GM12878 (cell line): ENCODE measurements around the gene ARL14EP.

Source experiments
- EP300 ChIP-seq, 2 experiments: fragments of 150-350 bp in 1 of 2; IDR thresholded peaks; 2 replicates each; pipeline ENCODE4 v1.6.1; 2011 to 2012; ENCODE audit warnings: low read depth in 2 of 2, low read length in 2 of 2, borderline replicate concordance in 1 of 2, improper control_type of control experiment in 1 of 2, inconsistent platforms in 1 of 2; ENCODE audit not compliant: control insufficient read depth in 1 of 2
- ESRRA ChIP-seq: IDR thresholded peaks from 2 replicates; pipeline ENCODE4 v1.6.1; 2012; ENCODE audit warnings: mild to moderate bottlenecking, low read length, improper control_type of control experiment
- EZH2 ChIP-seq: IDR thresholded peaks from 2 replicates; pipeline ENCODE4 v1.6.1; 2012; ENCODE audit warnings: low read depth, mild to moderate bottlenecking, control low read depth, inconsistent platforms, low read length, borderline replicate concordance; ENCODE audit not compliant: control insufficient read depth
- NFYA ChIP-seq: IDR thresholded peaks from 2 replicates; pipeline ENCODE4 v1.6.1; 2011; ENCODE audit warnings: low read depth, mild to moderate bottlenecking, low read length, improper control_type of control experiment, borderline replicate concordance
- POLR2A ChIP-seq: IDR thresholded peaks from 2 replicates; pipeline ENCODE4 v1.6.1; 2011; ENCODE audit warnings: low read depth, mild to moderate bottlenecking, low read length
- SMAD5 ChIP-seq: IDR thresholded peaks from 2 replicates; pipeline ENCODE4 v1.6.1; 2016; ENCODE audit warnings: antibody characterized with exemption, low read depth
- SMARCA5 ChIP-seq: fragments of 450-650 bp; IDR thresholded peaks from 2 replicates; pipeline ENCODE4 v1.6.1; 2017; ENCODE audit warnings: mild to moderate bottlenecking
- SRF ChIP-seq, 2 experiments: IDR thresholded peaks; 2 replicates each; pipeline ENCODE4 v1.6.1; 2011; ENCODE audit warnings: low read depth in 2 of 2, low read length in 2 of 2, mild to moderate bottlenecking in 1 of 2, moderate library complexity in 1 of 2
- ZNF274 ChIP-seq: IDR thresholded peaks from one replicate; pipeline ENCODE4 v1.8.0; 2011; ENCODE audit not compliant: insufficient read length, insufficient read depth
- ZNF384 ChIP-seq: IDR thresholded peaks from 2 replicates; pipeline ENCODE4 v1.6.1; 2012; ENCODE audit warnings: low read depth, mild to moderate bottlenecking, low read length, improper control_type of control experiment, borderline replicate concordance
- TF ChIP-seq, protein P1 (sequence below): IDR thresholded peaks from 2 replicates; pipeline ENCODE4 v1.6.1; 2011; ENCODE audit warnings: borderline replicate concordance, low read depth, mild to moderate bottlenecking, moderate library complexity, mixed read lengths, low read length; ENCODE audit not compliant: insufficient read depth; ENCODE audit errors: extremely low read length
- TF ChIP-seq, protein P2 (sequence below): IDR thresholded peaks from 2 replicates; pipeline ENCODE4 v1.6.1; 2011; ENCODE audit warnings: low read depth, mild to moderate bottlenecking, low read length, moderate library complexity, borderline replicate concordance; ENCODE audit errors: extremely low read depth
- TF ChIP-seq, protein P3 (sequence below), 3 experiments: IDR thresholded peaks in 2 of 3; conservative IDR thresholded peaks in 1 of 3; 2 replicates each; pipeline ENCODE4 v1.5.1; 2011; ENCODE audit warnings: low read depth in 3 of 3, low read length in 3 of 3, mild to moderate bottlenecking in 3 of 3, control low read depth in 2 of 3, moderate library complexity in 2 of 3, inconsistent platforms in 1 of 3, mixed read lengths in 1 of 3; ENCODE audit not compliant: control insufficient read depth in 2 of 3, insufficient read depth in 1 of 3; ENCODE audit errors: extremely low read depth in 1 of 3

DNA sequence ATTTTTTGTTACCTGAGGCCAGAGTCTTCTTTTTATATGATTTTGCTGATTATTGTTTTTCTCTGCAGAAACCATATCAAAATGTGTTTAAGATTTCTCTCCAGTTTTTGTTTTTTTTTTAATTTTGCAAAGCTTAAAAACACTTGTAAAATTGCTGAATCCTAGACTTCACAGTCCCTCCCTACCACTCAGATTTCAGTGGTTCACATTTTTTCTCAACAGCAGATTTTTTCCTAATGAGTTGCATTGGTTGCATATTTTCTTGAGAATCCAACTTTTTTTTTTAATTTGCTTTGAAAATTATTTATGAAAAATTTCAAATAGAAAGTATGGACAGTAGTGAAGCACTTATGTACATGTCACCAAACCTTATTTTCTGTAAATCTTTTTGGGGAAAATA, 5.8 kb downstream of the ARL14EP start:
- no peak for TF ChIP-seq ZNF384
- TF ChIP-seq, protein P1, sequence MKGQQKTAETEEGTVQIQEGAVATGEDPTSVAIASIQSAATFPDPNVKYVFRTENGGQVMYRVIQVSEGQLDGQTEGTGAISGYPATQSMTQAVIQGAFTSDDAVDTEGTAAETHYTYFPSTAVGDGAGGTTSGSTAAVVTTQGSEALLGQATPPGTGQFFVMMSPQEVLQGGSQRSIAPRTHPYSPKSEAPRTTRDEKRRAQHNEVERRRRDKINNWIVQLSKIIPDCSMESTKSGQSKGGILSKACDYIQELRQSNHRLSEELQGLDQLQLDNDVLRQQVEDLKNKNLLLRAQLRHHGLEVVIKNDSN: no peak
- no peak for TF ChIP-seq SMAD5
- TF ChIP-seq SMARCA5: no peak
- no peak for TF ChIP-seq SRF (IDR thresholded peaks at IDR 0.05; ENCODE audit: low read depth in 2 of 2, low read length in 2 of 2)
- TF ChIP-seq NFYA: no peak
- TF ChIP-seq ZNF274: no peak
- TF ChIP-seq EZH2: no peak
- no peak for TF ChIP-seq EP300 (IDR thresholded peaks at IDR 0.05; ENCODE audit: borderline replicate concordance in 1 of 2, control insufficient read depth in 1 of 2, low read depth in 2 of 2, low read length in 2 of 2)
- TF ChIP-seq POLR2A: no peak
- TF ChIP-seq, protein P2, sequence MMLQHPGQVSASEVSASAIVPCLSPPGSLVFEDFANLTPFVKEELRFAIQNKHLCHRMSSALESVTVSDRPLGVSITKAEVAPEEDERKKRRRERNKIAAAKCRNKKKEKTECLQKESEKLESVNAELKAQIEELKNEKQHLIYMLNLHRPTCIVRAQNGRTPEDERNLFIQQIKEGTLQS: no peak
- TF ChIP-seq, protein P3, sequence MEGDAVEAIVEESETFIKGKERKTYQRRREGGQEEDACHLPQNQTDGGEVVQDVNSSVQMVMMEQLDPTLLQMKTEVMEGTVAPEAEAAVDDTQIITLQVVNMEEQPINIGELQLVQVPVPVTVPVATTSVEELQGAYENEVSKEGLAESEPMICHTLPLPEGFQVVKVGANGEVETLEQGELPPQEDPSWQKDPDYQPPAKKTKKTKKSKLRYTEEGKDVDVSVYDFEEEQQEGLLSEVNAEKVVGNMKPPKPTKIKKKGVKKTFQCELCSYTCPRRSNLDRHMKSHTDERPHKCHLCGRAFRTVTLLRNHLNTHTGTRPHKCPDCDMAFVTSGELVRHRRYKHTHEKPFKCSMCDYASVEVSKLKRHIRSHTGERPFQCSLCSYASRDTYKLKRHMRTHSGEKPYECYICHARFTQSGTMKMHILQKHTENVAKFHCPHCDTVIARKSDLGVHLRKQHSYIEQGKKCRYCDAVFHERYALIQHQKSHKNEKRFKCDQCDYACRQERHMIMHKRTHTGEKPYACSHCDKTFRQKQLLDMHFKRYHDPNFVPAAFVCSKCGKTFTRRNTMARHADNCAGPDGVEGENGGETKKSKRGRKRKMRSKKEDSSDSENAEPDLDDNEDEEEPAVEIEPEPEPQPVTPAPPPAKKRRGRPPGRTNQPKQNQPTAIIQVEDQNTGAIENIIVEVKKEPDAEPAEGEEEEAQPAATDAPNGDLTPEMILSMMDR (IDR thresholded peaks at IDR 0.05 in 2 of 3, conservative IDR thresholded peaks at IDR 0.05 in 1 of 3; ENCODE audit: control insufficient read depth in 2 of 3, extremely low read depth in 1 of 3, insufficient read depth in 1 of 3, low read depth in 3 of 3, low read length in 3 of 3): no peak
- no peak for TF ChIP-seq ESRRA
